Measurements from ENCODE around the gene SCRN1. TPM values are rescaled to one million over a fixed set of nuclear protein-coding genes. Genes with fewer than 3 reads are reported as not detected.

Gene SCRN1, protein sequence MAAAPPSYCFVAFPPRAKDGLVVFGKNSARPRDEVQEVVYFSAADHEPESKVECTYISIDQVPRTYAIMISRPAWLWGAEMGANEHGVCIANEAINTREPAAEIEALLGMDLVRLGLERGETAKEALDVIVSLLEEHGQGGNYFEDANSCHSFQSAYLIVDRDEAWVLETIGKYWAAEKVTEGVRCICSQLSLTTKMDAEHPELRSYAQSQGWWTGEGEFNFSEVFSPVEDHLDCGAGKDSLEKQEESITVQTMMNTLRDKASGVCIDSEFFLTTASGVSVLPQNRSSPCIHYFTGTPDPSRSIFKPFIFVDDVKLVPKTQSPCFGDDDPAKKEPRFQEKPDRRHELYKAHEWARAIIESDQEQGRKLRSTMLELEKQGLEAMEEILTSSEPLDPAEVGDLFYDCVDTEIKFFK
- 1 to 10 TPM; 3.8 to 4.4 TPM for total RNA-seq

- intact Hi-C loops (cut with DNase I, micrococcal nuclease) = loop anchor here in 1 of 2 experiments (2.0 kb wide), 1 partner anchor 39 kb away; the partner anchor contains the start of gene PLEKHA8
- peak within 1 kb of the TSS; percentile 67 for H3K4me3 Mint-ChIP-seq
- ChIA-PET CTCF (no interaction called here), POLR2A (no interaction called here)
- ATAC-seq (peak; percentile 45), DNase-seq (peak; percentile 45)
- H3K36me3 Mint-ChIP-seq (ENCODE audit: low read depth) = no peaks in the 10 kb centered on the region
- peaks cover 4% of the 10 kb centered on the region for H3K9me3 Mint-ChIP-seq (ENCODE audit: low read depth)
- H3K27me3 Mint-ChIP-seq = peaks cover 38% of the 10 kb centered on the region
- peak within 1 kb of the TSS; percentile 26 for H3K27ac Mint-ChIP-seq
- peaks cover 10% of the 10 kb centered on the region for H3K4me1 Mint-ChIP-seq
Measured at GRCh38 chr7:29989257-29989995, at the start of gene SCRN1. Gene SCRN1 (minus strand): TSS chr7:29989801. CDS start chr7:29969067, 20,734 bp downstream.

GRCh38 chr7:30038196-30038980, 48.8 kb upstream of the SCRN1 start:
- H3K36me3 Mint-ChIP-seq (ENCODE audit: low read depth) = no peaks in the 10 kb centered on the region
- ChIA-PET POLR2A (no interaction called here), CTCF (interaction anchor here (1.6 kb wide), 1 partner anchor 40 kb away, joined by 3 read pairs; no protein-coding TSS in a partner anchor)
- H3K27ac Mint-ChIP-seq = no peak overlapping the region
- peaks cover 15% of the 10 kb centered on the region for H3K4me1 Mint-ChIP-seq
- H3K4me3 Mint-ChIP-seq = no peak overlapping the region
- H3K9me3 Mint-ChIP-seq (ENCODE audit: low read depth) = no peaks in the 10 kb centered on the region
- ATAC-seq (no peak), DNase-seq (no peak)
- no peaks in the 10 kb centered on the region for H3K27me3 Mint-ChIP-seq
- intact Hi-C loops (cut with DNase I, micrococcal nuclease) = no loop called here

- Mint-ChIP-seq H3K27me3 (no peaks in the 10 kb centered on the region), H3K27ac (no peak overlapping the region), H3K4me3 (no peak overlapping the region), H3K9me3 (ENCODE audit: low read depth) (no peaks in the 10 kb centered on the region), H3K4me1 (peaks cover 16% of the 10 kb centered on the region), H3K36me3 (ENCODE audit: low read depth) (no peaks in the 10 kb centered on the region)
- ATAC-seq (no peak), DNase-seq (no peak)
- CTCF ChIA-PET = interaction anchor here (0.6 to 1.0 kb wide), 2 partner anchors 26 to 130 kb away, joined by 3 read pairs; no protein-coding TSS in a partner anchor
- intact Hi-C loops (cut with DNase I, micrococcal nuclease) = no loop called here
- POLR2A ChIA-PET = no interaction called here
Measured at GRCh38 chr7:30036220-30036619, 46.6 kb upstream of the SCRN1 start.

DNA sequence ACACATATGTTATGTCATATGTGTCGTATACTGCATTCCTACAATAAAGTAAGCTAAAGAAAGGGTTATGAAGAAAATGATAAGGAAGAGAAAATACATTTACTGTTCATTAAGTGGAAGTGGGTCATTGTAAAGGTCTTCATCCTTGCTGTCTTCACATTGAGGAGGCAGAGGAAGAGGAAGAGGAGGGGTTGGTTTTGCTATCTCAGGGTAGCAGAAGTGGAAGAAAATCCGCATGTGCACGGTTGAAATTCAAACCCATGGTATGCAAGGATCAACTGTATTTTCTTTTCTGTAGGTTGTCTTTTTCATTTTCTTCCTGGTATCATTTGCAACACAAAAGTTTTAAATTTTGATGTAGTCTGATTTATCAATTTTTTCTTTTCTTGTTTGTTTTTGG, 44.9 kb upstream of the SCRN1 start:
- no peaks in the 10 kb centered on the region for H3K27me3 Mint-ChIP-seq
- intact Hi-C loops (cut with DNase I, micrococcal nuclease) = no loop called here
- no peaks in the 10 kb centered on the region for H3K36me3 Mint-ChIP-seq (ENCODE audit: low read depth)
- no peaks in the 10 kb centered on the region for H3K9me3 Mint-ChIP-seq (ENCODE audit: low read depth)
- no peak for ATAC-seq
- no peak for DNase-seq
- POLR2A ChIA-PET = no interaction called here
- H3K4me1 Mint-ChIP-seq = peaks cover 7% of the 10 kb centered on the region
- CTCF ChIA-PET = no interaction called here
- H3K4me3 Mint-ChIP-seq = no peak overlapping the region
- H3K27ac Mint-ChIP-seq = no peak overlapping the region

- intact Hi-C loops (cut with DNase I, micrococcal nuclease) = no loop called here
- no peak for DNase-seq
- Mint-ChIP-seq H3K9me3 (ENCODE audit: low read depth) (no peaks in the 10 kb centered on the region), H3K36me3 (ENCODE audit: low read depth) (no peaks in the 10 kb centered on the region), H3K4me1 (peaks cover 6% of the 10 kb centered on the region), H3K27ac (no peak overlapping the region), H3K27me3 (no peaks in the 10 kb centered on the region), H3K4me3 (no peak overlapping the region)
- no peak for ATAC-seq
- POLR2A ChIA-PET = no interaction called here
- CTCF ChIA-PET = no interaction called here
Measured at GRCh38 chr7:30032310-30033125, 42.9 kb upstream of the SCRN1 start.

GRCh38 chr7:30029696-30030095, 40.1 kb upstream of the SCRN1 start:
- ATAC-seq = no peak
- Mint-ChIP-seq H3K4me3 (no peak overlapping the region), H3K27ac (no peak overlapping the region), H3K9me3 (ENCODE audit: low read depth) (no peaks in the 10 kb centered on the region), H3K36me3 (ENCODE audit: low read depth) (peaks cover 5% of the 10 kb centered on the region), H3K27me3 (no peaks in the 10 kb centered on the region), H3K4me1 (peaks cover 19% of the 10 kb centered on the region)
- POLR2A ChIA-PET = no interaction called here
- CTCF ChIA-PET = interaction anchor here (0.9 to 1.2 kb wide), 2 partner anchors 37 to 84 kb away, joined by 3 read pairs; no protein-coding TSS in a partner anchor
- intact Hi-C loops (cut with DNase I, micrococcal nuclease) = loop anchor here (2.0 to 10.0 kb wide), 9 partner anchors 33 to 565 kb away; partner anchors contain the start of genes NOD1 (in 2 of the 2), GARS1 (in 1 of the 2), GGCT (in 1 of the 2) and SCRN1 (in 1 of the 2)
- peak; percentile 40 for DNase-seq

DNA sequence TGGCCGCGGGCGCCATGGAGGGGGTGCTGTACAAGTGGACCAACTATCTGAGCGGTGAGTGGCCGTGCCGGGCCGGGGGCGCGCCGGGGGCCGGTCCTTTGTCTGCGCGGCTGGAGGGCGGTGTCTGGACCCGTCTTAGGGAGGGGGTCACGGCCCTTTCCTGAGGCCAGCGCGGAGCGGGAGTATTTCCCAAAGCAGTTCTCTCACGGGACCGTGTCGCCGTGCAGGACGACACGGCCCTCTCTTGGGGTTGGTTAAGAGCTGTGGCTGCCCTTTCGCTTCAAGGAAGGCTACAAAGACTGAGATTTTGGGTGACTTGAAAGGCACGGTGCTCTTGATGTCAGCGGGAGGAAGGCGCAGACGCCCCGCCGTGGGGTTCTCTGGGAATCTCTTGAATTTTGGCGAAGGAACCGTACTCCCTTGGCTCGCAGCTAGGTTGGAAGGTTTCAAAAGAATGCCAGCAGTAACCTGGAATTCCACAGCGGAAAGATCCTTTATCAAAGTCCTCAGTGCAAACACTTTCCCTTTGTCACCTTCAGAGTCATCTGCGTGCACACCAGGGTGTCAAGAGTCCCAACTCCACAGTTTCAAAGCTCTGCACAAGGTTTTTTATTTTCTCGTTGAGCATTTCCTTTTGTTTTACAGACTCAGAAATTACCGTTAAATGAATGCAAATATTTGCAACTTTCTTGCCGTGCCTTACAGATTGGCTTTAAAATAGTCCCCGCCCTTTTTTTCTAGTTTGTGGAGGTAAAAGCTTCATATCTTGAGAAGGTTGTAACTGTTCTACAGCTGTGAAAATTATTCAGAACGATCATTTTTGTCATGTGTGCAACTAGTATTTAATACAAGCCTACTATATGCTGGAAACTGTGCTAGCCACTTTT, 39.4 kb upstream of the SCRN1 start:
- Mint-ChIP-seq H3K4me3 (no peak overlapping the region), H3K27ac (peak overlapping the region; percentile 64), H3K9me3 (ENCODE audit: low read depth) (no peaks in the 10 kb centered on the region), H3K4me1 (peaks cover 26% of the 10 kb centered on the region), H3K36me3 (ENCODE audit: low read depth) (peaks cover 5% of the 10 kb centered on the region), H3K27me3 (no peaks in the 10 kb centered on the region)
- DNase-seq (peak; percentile 47), ATAC-seq (peak; percentile 7)
- POLR2A ChIA-PET = no interaction called here
- CTCF ChIA-PET = interaction anchor here (0.9 to 1.2 kb wide), 3 partner anchors 13 to 83 kb away, joined by 3 read pairs; no protein-coding TSS in a partner anchor
- intact Hi-C loops (cut with DNase I, micrococcal nuclease) = loop anchor here (1.0 to 10.0 kb wide), 12 partner anchors 33 to 566 kb away; partner anchors contain the start of genes NOD1 (in 2 of the 2), GARS1 (in 1 of the 2), GGCT (in 1 of the 2) and MTURN (in 1 of the 2)

GRCh38 chr7:30028216-30028748, 38.7 kb upstream of the SCRN1 start, which contains the start of gene PLEKHA8:
Gene PLEKHA8 (plus strand): TSS chr7:30028412. CDS start chr7:30028763, 351 bp downstream.
- no peak within 1 kb of the TSS for H3K4me3 Mint-ChIP-seq
- H3K4me1 Mint-ChIP-seq = peaks cover 33% of the 10 kb centered on the region
- no peaks in the 10 kb centered on the region for H3K27me3 Mint-ChIP-seq
- DNase-seq (peak; percentile 92), ATAC-seq (peak; percentile 47)
- peaks cover 5% of the 10 kb centered on the region for H3K36me3 Mint-ChIP-seq (ENCODE audit: low read depth)
- CTCF ChIA-PET = interaction anchor here (1.0 to 1.7 kb wide), 2 partner anchors 14 to 33 kb away, joined by 3 to 8 read pairs; no protein-coding TSS in a partner anchor
- POLR2A ChIA-PET = no interaction called here
- no peaks in the 10 kb centered on the region for H3K9me3 Mint-ChIP-seq (ENCODE audit: low read depth)
- intact Hi-C loops (cut with DNase I, micrococcal nuclease) = loop anchor here (1.0 to 10.0 kb wide), 12 partner anchors 34 to 567 kb away; partner anchors contain the start of genes NOD1 (in 2 of the 2), GARS1 (in 1 of the 2), GGCT (in 1 of the 2) and MTURN (in 1 of the 2)
- H3K27ac Mint-ChIP-seq = peak within 1 kb of the TSS; percentile 90

DNA sequence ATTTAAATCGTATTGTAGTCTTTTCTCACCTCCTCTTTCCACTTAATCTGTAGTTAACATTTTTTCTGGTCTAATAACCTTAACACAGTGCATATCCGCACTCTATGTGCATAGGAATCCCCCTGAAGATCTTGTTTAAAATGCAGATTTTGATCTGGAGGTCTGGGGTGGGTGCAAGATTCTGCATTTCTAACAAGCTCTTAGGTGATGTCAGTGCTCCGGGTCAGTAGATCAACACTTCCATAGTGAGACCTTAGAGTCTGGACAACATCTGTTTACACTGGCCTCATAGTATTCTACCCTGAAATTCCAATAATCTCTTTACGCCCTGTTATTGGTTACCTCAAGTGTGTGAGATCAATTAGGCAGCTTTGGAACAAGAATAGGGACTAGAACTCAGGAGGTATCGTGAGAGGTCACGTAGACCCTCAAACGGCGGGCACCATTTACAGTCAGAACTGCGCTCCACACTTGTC, 38.2 kb upstream of the SCRN1 start:
- Mint-ChIP-seq H3K27me3 (no peaks in the 10 kb centered on the region), H3K36me3 (ENCODE audit: low read depth) (peaks cover 5% of the 10 kb centered on the region), H3K27ac (peak overlapping the region; percentile 90), H3K4me3 (no peak overlapping the region), H3K4me1 (peaks cover 36% of the 10 kb centered on the region), H3K9me3 (ENCODE audit: low read depth) (no peaks in the 10 kb centered on the region)
- DNase-seq = no peak
- ATAC-seq = no peak
- intact Hi-C loops (cut with DNase I, micrococcal nuclease) = loop anchor here (1.0 to 10.0 kb wide), 14 partner anchors 35 to 567 kb away; partner anchors contain the start of genes GGCT (in 2 of the 2), NOD1 (in 2 of the 2), ZNRF2 (in 2 of the 2) and GARS1 (in 1 of the 2)
- CTCF ChIA-PET = interaction anchor here (1.0 to 1.7 kb wide), 3 partner anchors 14 to 248 kb away, joined by 3 to 8 read pairs (median 7); no protein-coding TSS in a partner anchor
- POLR2A ChIA-PET = no interaction called here
